B cell (primary cell): ENCODE measurements around the gene CCDC187. TPM values are rescaled to one million over a fixed set of nuclear protein-coding genes. Genes with fewer than 3 reads are reported as not detected.

ENCODE experiments used
- ATAC-seq: fragments of 200-7000 bp; cut with Tn5 transposase; one replicate; pipeline ENCODE4 v1.10.0; 2021; ENCODE audit warnings: low read depth, mild to moderate bottlenecking, moderate number of reproducible peaks, moderate library complexity
- CTCF ChIA-PET: fragments of 350-600 bp; sonication (Branson Sonifier 250); formaldehyde crosslinking; loops from one replicate; lab custom pipeline; 2021; ENCODE audit warnings: antibody characterized with exemption, inconsistent platforms; lab: Charles Lee
- POLR2A ChIA-PET: fragments of 350-600 bp; sonication (Branson Sonifier 250); formaldehyde crosslinking; loops from one replicate; lab custom pipeline; 2021; ENCODE audit warnings: antibody characterized with exemption; lab: Charles Lee
- DNase-seq: peaks from one replicate; pipeline ENCODE4 v3.0.0; 2013
- H2AFZ ChIP-seq: 2 replicates; pipeline ENCODE4 v1.6.1; 2012; ENCODE audit warnings: mild to moderate bottlenecking, low read depth, low read length; ENCODE audit not compliant: insufficient read depth, poor library complexity, severe bottlenecking
- H3K27ac ChIP-seq, 2 donors: 1 replicate in 1 of 2; 2 replicates in 1 of 2; pipeline ENCODE4 v1.5.1; 2012 to 2013; ENCODE audit warnings: low read length in 2 of 2, mild to moderate bottlenecking in 2 of 2, moderate library complexity in 1 of 2
- H3K27me3 ChIP-seq, 4 experiments: fragments of 200-600 bp in 1 of 4; sonication (generic) in 1 of 4; replicated peaks in 1 of 4; 1 replicate in 2 of 4; 2 replicates in 2 of 4; pipeline versions ENCODE4 v1.6.1 to v1.7.0; 2013 to 2016; ENCODE audit warnings: low read length in 3 of 4, mild to moderate bottlenecking in 2 of 4, mixed read lengths in 1 of 4, moderate library complexity in 1 of 4; ENCODE audit not compliant: insufficient read depth in 4 of 4, control insufficient read depth in 3 of 4; ENCODE audit errors: control extremely low read depth in 1 of 4
- H3K36me3 ChIP-seq, 2 experiments: replicated peaks in 1 of 2; 1 replicate in 1 of 2; 2 replicates in 1 of 2; pipeline versions ENCODE4 v1.6.1 to v1.7.1; 2013; ENCODE audit warnings: low read length in 1 of 2; ENCODE audit not compliant: insufficient read depth in 2 of 2, control insufficient read depth in 1 of 2; ENCODE audit errors: control extremely low read depth in 1 of 2, extremely low read depth in 1 of 2
- H3K4me1 ChIP-seq, 2 donors: fragments of 200-600 bp in 1 of 2; sonication (generic) in 1 of 2; 1 replicate in 1 of 2; 2 replicates in 1 of 2; pipeline versions ENCODE4 v1.5.1 to v1.6.1; 2013 to 2017; ENCODE audit warnings: low read length in 2 of 2; ENCODE audit not compliant: control insufficient read depth in 2 of 2, insufficient read depth in 2 of 2
- H3K4me2 ChIP-seq: replicated peaks from 2 replicates; pipeline ENCODE3; 2012; ENCODE audit warnings: mild to moderate bottlenecking, low read depth, low read length; ENCODE audit not compliant: poor library complexity, severe bottlenecking
- H3K4me3 ChIP-seq, 5 experiments: fragments of 200-600 bp in 1 of 5; sonication (generic) in 1 of 5; 1 replicate in 3 of 5; 2 replicates in 2 of 5; pipeline versions ENCODE4 v1.5.1 to v1.7.0; 2011 to 2016; ENCODE audit warnings: low read length in 4 of 5, mild to moderate bottlenecking in 4 of 5, low read depth in 2 of 5, control low read depth in 1 of 5, moderate library complexity in 1 of 5; ENCODE audit not compliant: insufficient read depth in 1 of 5; ENCODE audit errors: control extremely low read depth in 1 of 5, extremely low read depth in 1 of 5
- H3K79me2 ChIP-seq: fragments of 200-600 bp; sonication (generic); one replicate; pipeline ENCODE4 v1.6.0; 2016; ENCODE audit warnings: low read length; ENCODE audit not compliant: control insufficient read depth, insufficient read depth
- H3K9ac ChIP-seq: fragments of 200-600 bp; sonication (generic); 2 replicates; pipeline ENCODE4 v1.6.1; 2017; ENCODE audit warnings: mild to moderate bottlenecking, low read length, moderate library complexity
- H3K9me3 ChIP-seq, 3 donors: one replicate each; pipeline versions ENCODE4 v1.6.1 to v1.7.1; 2013; ENCODE audit warnings: low read length in 2 of 3; ENCODE audit not compliant: control insufficient read depth in 2 of 3, insufficient read depth in 1 of 3; ENCODE audit errors: control extremely low read depth in 1 of 3
- H4K20me1 ChIP-seq: 2 replicates; pipeline ENCODE4 v1.6.0; 2012; ENCODE audit warnings: mild to moderate bottlenecking, low read length; ENCODE audit not compliant: insufficient read depth, control insufficient read depth, poor library complexity, severe bottlenecking
- H3K27ac Mint-ChIP-seq: one replicate; pipeline ENCODE4 v1.8.0; 2021; ENCODE audit warnings: mixed read lengths
- H3K27me3 Mint-ChIP-seq: one replicate; pipeline ENCODE4 v1.8.0; 2021; ENCODE audit warnings: mixed read lengths
- H3K4me1 Mint-ChIP-seq: one replicate; pipeline ENCODE4 v1.8.0; 2021; ENCODE audit warnings: mixed read lengths
- H3K4me3 Mint-ChIP-seq: one replicate; pipeline ENCODE4 v1.8.0; 2021; ENCODE audit warnings: mixed read lengths
- H3K9me3 Mint-ChIP-seq: one replicate; pipeline ENCODE4 v1.8.0; 2022; ENCODE audit warnings: mixed read lengths; ENCODE audit not compliant: insufficient read depth
- CTCF ChIP-seq: fragments of 200-600 bp; IDR thresholded peaks from one replicate; pipeline ENCODE4 v1.8.0; 2022; ENCODE audit warnings: antibody characterized with exemption, mild to moderate bottlenecking
- EZH2 ChIP-seq: IDR thresholded peaks from 2 replicates; pipeline ENCODE4 v1.6.1; 2012; ENCODE audit warnings: borderline replicate concordance, low read depth, mild to moderate bottlenecking, moderate library complexity, low read length; ENCODE audit not compliant: insufficient read depth, poor library complexity, severe bottlenecking
- WGBS: methylation state at CpG from one replicate; pipeline ENCODE4 v1.1.5; 2013; ENCODE audit warnings: missing lambda C conversion rate; ENCODE audit not compliant: insufficient coverage; 5-methylcytosine and 5-hydroxymethylcytosine counted together
- intact Hi-C: fragments of 100-400 bp; cut with micrococcal nuclease; formaldehyde crosslinking; loops from one replicate; pipeline ENCODE4 v1.10.0; 2022
- polyA plus RNA-seq: library from polyadenylated mRNA; depleted of rRNA; stranded (reverse); fragments of >200 nt; gene quantifications from 2 replicates; pipeline ENCODE4 v1.2.3, GENCODE V29; 2012
- total RNA-seq, 2 donors: library from RNA; stranded (reverse); fragments of 120-200 nt in 1 of 2; gene quantifications; 1 replicate in 1 of 2; 2 replicates in 1 of 2; pipeline versions ENCODE4 v1.2.3 to v1.2.4, GENCODE V29; 2013 to 2022

Gene CCDC187
- total and polyA plus RNA-seq, 2 donors (not counting 1 experiment from before 2014, with no cell fraction given): 1.5 to 7.6 TPM

GRCh38 chr9:136233411-136233810, 70.5 kb downstream of the CCDC187 start:
- H3K9me3 ChIP-seq: no peaks in the 10 kb centered on the region
- H3K27me3 ChIP-seq: no peaks in the 10 kb centered on the region

More at GRCh38 chr9:136233411-136233810, 70.5 kb downstream of the CCDC187 start:
- POLR2A ChIA-PET: interaction anchor here (0.7 kb wide), 1 partner anchor 573 kb away, joined by 5 read pairs; no protein-coding TSS in a partner anchor
- DNase-seq: no peak
- Histone ChIP-seq H2AFZ (no peak overlapping the region), H3K36me3 (peaks cover 0 to 64% of the 10 kb centered on the region in 2 experiments), H4K20me1 (peaks cover 98% of the 10 kb centered on the region), H3K9ac (no peak overlapping the region), H3K79me2 (peaks cover 100% of the 10 kb centered on the region), H3K4me3 (no peak overlapping the region), H3K27ac (no peak overlapping the region), H3K4me2 (no peak overlapping the region), H3K4me1 (peaks cover 31 to 70% of the 10 kb centered on the region in 2 donors)
- Mint-ChIP-seq H3K4me1 (peaks cover 80% of the 10 kb centered on the region), H3K9me3 (no peaks in the 10 kb centered on the region), H3K4me3 (peak overlapping the region; percentile 6), H3K27me3 (no peaks in the 10 kb centered on the region), H3K27ac (peak overlapping the region; percentile 51)
- CTCF ChIA-PET: interaction anchor here (0.9 to 1.5 kb wide), 3 partner anchors 7 to 50 kb away, joined by 3 to 6 read pairs (median 4); no protein-coding TSS in a partner anchor
- 52% methylated on average over 14 of the region's 15 CpGs for WGBS
- no peak for ATAC-seq
- TF ChIP-seq EZH2 (no peak), CTCF (no peak)
- intact Hi-C loops: no loop called here
